ENCODE measurements around the gene GUSB. TPM values are rescaled to one million over a fixed set of nuclear protein-coding genes. Genes with fewer than 3 reads are reported as not detected.
"Not testable (repeated sequence)": the region's sequence is repeated elsewhere in the genome, so short reads cannot be mapped to it uniquely, and the experiment has no call there.

GUSB gene
- total and polyA plus RNA-seq, 2 experiments from 2014 or later, result 33.6 to 47.0 TPM

DNA sequence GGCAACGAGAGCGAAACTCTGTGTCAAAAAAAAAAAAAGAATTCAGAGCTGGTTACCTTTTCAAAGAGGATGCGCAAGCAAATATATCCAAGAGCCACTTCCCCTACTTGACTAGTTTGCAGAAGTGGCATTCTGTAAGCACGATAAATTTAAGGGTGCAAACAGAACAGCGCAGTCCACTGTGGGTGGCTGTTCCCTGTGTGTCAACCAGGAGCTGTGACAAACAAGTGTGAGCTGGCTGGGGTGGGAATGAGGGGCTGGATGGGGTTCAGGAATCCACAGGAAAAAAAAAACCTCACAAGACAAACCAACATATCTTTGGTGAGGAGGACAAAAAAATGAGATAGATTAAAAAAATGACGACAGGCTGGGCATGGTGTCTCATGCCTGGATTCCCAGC lies 15.9 kb downstream of the GUSB start:
- Mint-ChIP-seq H3K36me3 (ENCODE audit: low read depth) (peaks cover 85% of the 10 kb centered on the region), H3K4me3 (no peak overlapping the region)
- peaks cover 32% of the 10 kb centered on the region for H3K36me3 ChIP-seq (ENCODE audit: insufficient read depth)

DNA sequence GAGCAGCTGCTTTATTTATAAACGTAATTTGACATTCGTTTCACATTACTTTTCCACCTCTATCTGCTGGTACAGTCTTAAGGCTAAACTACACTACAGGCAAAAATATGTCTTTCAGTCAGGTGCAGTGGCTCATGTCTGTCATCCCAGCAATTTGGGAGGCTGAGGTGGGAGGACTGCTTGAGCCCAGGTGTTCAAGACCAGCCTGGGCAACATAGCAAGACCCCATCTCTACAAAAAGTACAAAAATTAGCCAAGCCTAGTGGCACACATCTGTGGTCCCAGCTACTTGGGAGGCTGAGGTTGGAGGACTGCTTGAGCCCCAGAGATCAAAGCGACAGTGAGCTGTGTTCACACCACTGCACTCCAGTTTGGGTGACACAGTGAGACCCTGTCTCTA lies 17.3 kb downstream of the GUSB start:
- H3K9me2 ChIP-seq (ENCODE audit: insufficient read depth); H3K27ac ChIP-seq (ENCODE audit: low read depth); H3K27me3 Mint-ChIP-seq (ENCODE audit: insufficient read depth, low read depth, poor library complexity); H4K20me1 ChIP-seq (replicated peaks; ENCODE audit: insufficient read depth); H3K4me3 Mint-ChIP-seq; H3K4me1 ChIP-seq (ENCODE audit: insufficient read depth); DNase-seq (ENCODE audit: low spot score); H3K27ac Mint-ChIP-seq; H2AFZ ChIP-seq; H3K4me1 Mint-ChIP-seq; H3K9me3 Mint-ChIP-seq; ATAC-seq; H3K79me2 ChIP-seq (replicated peaks; ENCODE audit: insufficient read depth); H3K4me2 ChIP-seq; H3F3A ChIP-seq (replicated peaks; ENCODE audit: low read depth); H3K27me3 ChIP-seq (ENCODE audit: insufficient read depth); H3K4me3 ChIP-seq: not testable (repeated sequence)
- peaks cover 85% of the 10 kb centered on the region for H3K36me3 Mint-ChIP-seq (ENCODE audit: low read depth)
- peaks cover 32% of the 10 kb centered on the region for H3K36me3 ChIP-seq (ENCODE audit: insufficient read depth)

More for the DNA sequence above, 15.9 kb downstream of the GUSB start:
- no peaks in the 10 kb centered on the region for H3K4me1 ChIP-seq (ENCODE audit: insufficient read depth)
- ATAC-seq (no peak), DNase-seq (ENCODE audit: low spot score) (no peak)
- H3K9me2 ChIP-seq (ENCODE audit: insufficient read depth), result no peaks in the 10 kb centered on the region
- no peaks in the 10 kb centered on the region for H4K20me1 ChIP-seq (replicated peaks; ENCODE audit: insufficient read depth)
- TF ChIP-seq EZH2 (IDR thresholded peaks at IDR 0.05; ENCODE audit: low read depth, unreplicated experiment), result no peak
- TF ChIP-seq, protein P1, sequence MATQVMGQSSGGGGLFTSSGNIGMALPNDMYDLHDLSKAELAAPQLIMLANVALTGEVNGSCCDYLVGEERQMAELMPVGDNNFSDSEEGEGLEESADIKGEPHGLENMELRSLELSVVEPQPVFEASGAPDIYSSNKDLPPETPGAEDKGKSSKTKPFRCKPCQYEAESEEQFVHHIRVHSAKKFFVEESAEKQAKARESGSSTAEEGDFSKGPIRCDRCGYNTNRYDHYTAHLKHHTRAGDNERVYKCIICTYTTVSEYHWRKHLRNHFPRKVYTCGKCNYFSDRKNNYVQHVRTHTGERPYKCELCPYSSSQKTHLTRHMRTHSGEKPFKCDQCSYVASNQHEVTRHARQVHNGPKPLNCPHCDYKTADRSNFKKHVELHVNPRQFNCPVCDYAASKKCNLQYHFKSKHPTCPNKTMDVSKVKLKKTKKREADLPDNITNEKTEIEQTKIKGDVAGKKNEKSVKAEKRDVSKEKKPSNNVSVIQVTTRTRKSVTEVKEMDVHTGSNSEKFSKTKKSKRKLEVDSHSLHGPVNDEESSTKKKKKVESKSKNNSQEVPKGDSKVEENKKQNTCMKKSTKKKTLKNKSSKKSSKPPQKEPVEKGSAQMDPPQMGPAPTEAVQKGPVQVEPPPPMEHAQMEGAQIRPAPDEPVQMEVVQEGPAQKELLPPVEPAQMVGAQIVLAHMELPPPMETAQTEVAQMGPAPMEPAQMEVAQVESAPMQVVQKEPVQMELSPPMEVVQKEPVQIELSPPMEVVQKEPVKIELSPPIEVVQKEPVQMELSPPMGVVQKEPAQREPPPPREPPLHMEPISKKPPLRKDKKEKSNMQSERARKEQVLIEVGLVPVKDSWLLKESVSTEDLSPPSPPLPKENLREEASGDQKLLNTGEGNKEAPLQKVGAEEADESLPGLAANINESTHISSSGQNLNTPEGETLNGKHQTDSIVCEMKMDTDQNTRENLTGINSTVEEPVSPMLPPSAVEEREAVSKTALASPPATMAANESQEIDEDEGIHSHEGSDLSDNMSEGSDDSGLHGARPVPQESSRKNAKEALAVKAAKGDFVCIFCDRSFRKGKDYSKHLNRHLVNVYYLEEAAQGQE (IDR thresholded peaks at IDR 0.05; ENCODE audit: unreplicated experiment), result no peak
- TF ChIP-seq EZH2phosphoT487 (IDR thresholded peaks at IDR 0.05; ENCODE audit: unreplicated experiment), result peak; percentile 8
- no peak overlapping the region for H2AFZ ChIP-seq
- no peak overlapping the region for H3K27ac ChIP-seq (ENCODE audit: low read depth)
- Mint-ChIP-seq H3K9me3 (no peaks in the 10 kb centered on the region; the same call in 2 of the 3 replicates), H3K27me3 (ENCODE audit: insufficient read depth, low read depth, poor library complexity) (peaks cover 11% of the 10 kb centered on the region), H3K4me1 (no peaks in the 10 kb centered on the region), H3K27ac (no peak overlapping the region)
- no peak overlapping the region for H3K4me2 ChIP-seq
- H3K4me3 ChIP-seq, result no peak overlapping the region
- no peaks in the 10 kb centered on the region for H3K79me2 ChIP-seq (replicated peaks; ENCODE audit: insufficient read depth)
- H3K27me3 ChIP-seq (ENCODE audit: insufficient read depth), result no peaks in the 10 kb centered on the region
- H3F3A ChIP-seq (replicated peaks; ENCODE audit: low read depth), result no peaks in the 10 kb centered on the region

DNA sequence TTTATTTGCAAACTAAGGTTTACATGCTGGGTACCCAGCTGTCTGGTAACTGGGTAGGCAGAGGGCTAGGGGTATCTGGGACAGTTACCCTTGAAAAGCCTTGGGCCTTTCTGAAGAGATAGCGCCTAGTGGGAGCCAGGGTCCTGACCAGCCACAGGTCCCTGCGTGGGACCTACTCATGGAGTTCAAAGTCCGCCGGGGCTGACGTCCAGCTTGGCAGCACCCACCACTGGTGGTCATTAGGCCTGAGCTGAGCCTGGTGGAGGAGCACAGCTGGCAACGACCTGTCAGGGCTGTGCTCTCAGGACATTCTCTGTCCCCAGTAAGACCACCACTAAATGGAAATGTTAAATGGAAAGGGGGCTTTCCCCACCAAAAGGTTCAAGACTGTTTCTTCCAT lies 20.0 kb downstream of the GUSB start:
- Histone ChIP-seq H3K4me1 (ENCODE audit: insufficient read depth) (no peaks in the 10 kb centered on the region), H3K4me3 (no peak overlapping the region), H3K27me3 (ENCODE audit: insufficient read depth) (no peaks in the 10 kb centered on the region), H3K9me2 (ENCODE audit: insufficient read depth) (no peaks in the 10 kb centered on the region), H3K4me2 (no peak overlapping the region), H3K79me2 (replicated peaks; ENCODE audit: insufficient read depth) (no peaks in the 10 kb centered on the region), H3F3A (replicated peaks; ENCODE audit: low read depth) (no peaks in the 10 kb centered on the region; the same call in 1 of the 2 replicates), H2AFZ (no peak overlapping the region), H3K36me3 (ENCODE audit: insufficient read depth) (peaks cover 35% of the 10 kb centered on the region), H4K20me1 (replicated peaks; ENCODE audit: insufficient read depth) (peaks cover 5% of the 10 kb centered on the region; the same call in 1 of the 2 replicates), H3K27ac (ENCODE audit: low read depth) (no peak overlapping the region)
- no peak overlapping the region for H3K4me3 Mint-ChIP-seq
- ATAC-seq (no peak), DNase-seq (ENCODE audit: low spot score) (no peak)
- H3K4me1 Mint-ChIP-seq, result no peaks in the 10 kb centered on the region
- H3K36me3 Mint-ChIP-seq (ENCODE audit: low read depth), result peaks cover 72% of the 10 kb centered on the region
- no peaks in the 10 kb centered on the region; the same call in 2 of the 3 replicates for H3K9me3 Mint-ChIP-seq
- no peak overlapping the region for H3K27ac Mint-ChIP-seq
- peaks cover 2% of the 10 kb centered on the region for H3K27me3 Mint-ChIP-seq (ENCODE audit: insufficient read depth, low read depth, poor library complexity)
- TF ChIP-seq, protein P2, sequence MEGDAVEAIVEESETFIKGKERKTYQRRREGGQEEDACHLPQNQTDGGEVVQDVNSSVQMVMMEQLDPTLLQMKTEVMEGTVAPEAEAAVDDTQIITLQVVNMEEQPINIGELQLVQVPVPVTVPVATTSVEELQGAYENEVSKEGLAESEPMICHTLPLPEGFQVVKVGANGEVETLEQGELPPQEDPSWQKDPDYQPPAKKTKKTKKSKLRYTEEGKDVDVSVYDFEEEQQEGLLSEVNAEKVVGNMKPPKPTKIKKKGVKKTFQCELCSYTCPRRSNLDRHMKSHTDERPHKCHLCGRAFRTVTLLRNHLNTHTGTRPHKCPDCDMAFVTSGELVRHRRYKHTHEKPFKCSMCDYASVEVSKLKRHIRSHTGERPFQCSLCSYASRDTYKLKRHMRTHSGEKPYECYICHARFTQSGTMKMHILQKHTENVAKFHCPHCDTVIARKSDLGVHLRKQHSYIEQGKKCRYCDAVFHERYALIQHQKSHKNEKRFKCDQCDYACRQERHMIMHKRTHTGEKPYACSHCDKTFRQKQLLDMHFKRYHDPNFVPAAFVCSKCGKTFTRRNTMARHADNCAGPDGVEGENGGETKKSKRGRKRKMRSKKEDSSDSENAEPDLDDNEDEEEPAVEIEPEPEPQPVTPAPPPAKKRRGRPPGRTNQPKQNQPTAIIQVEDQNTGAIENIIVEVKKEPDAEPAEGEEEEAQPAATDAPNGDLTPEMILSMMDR (conservative IDR thresholded peaks at IDR 0.05; ENCODE audit: low read depth in 2 of 2), result no peak
- TF ChIP-seq NANOG (IDR thresholded peaks at IDR 0.05; ENCODE audit: borderline replicate concordance), result no peak

Measured in GM23338 (cell line).